ENCODE results near the gene PRKCE. TPM values are rescaled to one million over a fixed set of nuclear protein-coding genes. Genes with fewer than 3 reads are reported as not detected.

Gene PRKCE
- total and polyA plus RNA-seq, 2 donors (not counting 1 experiment from before 2014, with no cell fraction given): 23.6 to 271 TPM

GRCh38 chr2:46193356-46193755, 541.9 kb downstream of the PRKCE start:
- Histone ChIP-seq H3K9ac (ENCODE audit: low read length) (no peak overlapping the region), H3K79me2 (ENCODE audit: control insufficient read depth, insufficient read depth, low read length) (no peaks in the 10 kb centered on the region), H3K36me3 (replicated peaks in 1 of 2; ENCODE audit: control extremely low read depth in 1 of 2, control insufficient read depth in 1 of 2, extremely low read depth in 1 of 2, insufficient read depth in 2 of 2, low read length in 1 of 2) (no peaks in the 10 kb centered on the region), H3K9me3 (ENCODE audit: control extremely low read depth in 1 of 3, control insufficient read depth in 2 of 3, insufficient read depth in 1 of 3, low read length in 2 of 3) (peaks cover 0 to 2% (median 0%) of the 10 kb centered on the region in 3 donors), H2AFZ (ENCODE audit: insufficient read depth, low read depth, low read length, poor library complexity, severe bottlenecking) (no peak overlapping the region), H3K27me3 (replicated peaks in 1 of 4; ENCODE audit: control extremely low read depth in 1 of 4, control insufficient read depth in 3 of 4, insufficient read depth in 4 of 4, low read length in 3 of 4) (no peaks in the 10 kb centered on the region), H4K20me1 (ENCODE audit: control insufficient read depth, insufficient read depth, low read length, poor library complexity, severe bottlenecking) (no peaks in the 10 kb centered on the region), H3K4me3 (ENCODE audit: control extremely low read depth in 1 of 5, extremely low read depth in 1 of 5, insufficient read depth in 1 of 5, low read depth in 2 of 5, low read length in 4 of 5) (no peak overlapping the region), H3K4me2 (replicated peaks; ENCODE audit: low read depth, low read length, poor library complexity, severe bottlenecking) (no peak overlapping the region), H3K4me1 (ENCODE audit: control insufficient read depth in 2 of 2, insufficient read depth in 2 of 2, low read length in 2 of 2) (no peaks in the 10 kb centered on the region), H3K27ac (ENCODE audit: low read length in 2 of 2) (no peak overlapping the region)
- no peak overlapping the region for H3K4me3 Mint-ChIP-seq
- no peaks in the 10 kb centered on the region for H3K9me3 Mint-ChIP-seq (ENCODE audit: insufficient read depth)
- intact Hi-C loops (cut with micrococcal nuclease): no loop called here
- no peak for ATAC-seq (ENCODE audit: low read depth)
- POLR2A ChIA-PET: no interaction called here
- DNase-seq: no peak
- CTCF ChIA-PET: no interaction called here
- H3K27ac Mint-ChIP-seq: no peak overlapping the region
- 85% methylated on average over 4 of the region's 4 CpGs for WGBS (ENCODE audit: insufficient coverage)
- no peak for TF ChIP-seq EZH2 (IDR thresholded peaks at IDR 0.05; ENCODE audit: borderline replicate concordance, insufficient read depth, low read depth, low read length, poor library complexity, severe bottlenecking)
- TF ChIP-seq CTCF (IDR thresholded peaks at IDR 0.05): no peak
- no peaks in the 10 kb centered on the region for H3K27me3 Mint-ChIP-seq
- H3K4me1 Mint-ChIP-seq: no peaks in the 10 kb centered on the region

GRCh38 chr2:46193855-46194254, 542.4 kb downstream of the PRKCE start:
- H3K4me3 ChIP-seq (ENCODE audit: control extremely low read depth in 1 of 5, extremely low read depth in 1 of 5, insufficient read depth in 1 of 5, low read depth in 2 of 5, low read length in 4 of 5): no peak overlapping the region
- H4K20me1 ChIP-seq (ENCODE audit: control insufficient read depth, insufficient read depth, low read length, poor library complexity, severe bottlenecking): no peaks in the 10 kb centered on the region
- no peak overlapping the region for H3K27ac Mint-ChIP-seq
- H3K9me3 Mint-ChIP-seq (ENCODE audit: insufficient read depth): no peaks in the 10 kb centered on the region
- ChIA-PET POLR2A (no interaction called here), CTCF (no interaction called here)
- no peaks in the 10 kb centered on the region for H3K4me1 ChIP-seq (ENCODE audit: control insufficient read depth in 2 of 2, insufficient read depth in 2 of 2, low read length in 2 of 2)
- no peaks in the 10 kb centered on the region for H3K4me1 Mint-ChIP-seq
- H3K27me3 ChIP-seq (replicated peaks in 1 of 4; ENCODE audit: control extremely low read depth in 1 of 4, control insufficient read depth in 3 of 4, insufficient read depth in 4 of 4, low read length in 3 of 4): no peaks in the 10 kb centered on the region
- H2AFZ ChIP-seq (ENCODE audit: insufficient read depth, low read depth, low read length, poor library complexity, severe bottlenecking): no peak overlapping the region
- peaks cover 0 to 2% (median 0%) of the 10 kb centered on the region in 3 donors for H3K9me3 ChIP-seq (ENCODE audit: control extremely low read depth in 1 of 3, control insufficient read depth in 2 of 3, insufficient read depth in 1 of 3, low read length in 2 of 3)
- no peak overlapping the region for H3K4me3 Mint-ChIP-seq
- TF ChIP-seq EZH2 (IDR thresholded peaks at IDR 0.05; ENCODE audit: borderline replicate concordance, insufficient read depth, low read depth, low read length, poor library complexity, severe bottlenecking) (no peak), CTCF (IDR thresholded peaks at IDR 0.05) (no peak)
- H3K27me3 Mint-ChIP-seq: no peaks in the 10 kb centered on the region
- H3K9ac ChIP-seq (ENCODE audit: low read length): no peak overlapping the region
- H3K4me2 ChIP-seq (replicated peaks; ENCODE audit: low read depth, low read length, poor library complexity, severe bottlenecking): no peak overlapping the region
- H3K79me2 ChIP-seq (ENCODE audit: control insufficient read depth, insufficient read depth, low read length): no peaks in the 10 kb centered on the region
- no peaks in the 10 kb centered on the region for H3K36me3 ChIP-seq (replicated peaks in 1 of 2; ENCODE audit: control extremely low read depth in 1 of 2, control insufficient read depth in 1 of 2, extremely low read depth in 1 of 2, insufficient read depth in 2 of 2, low read length in 1 of 2)
- H3K27ac ChIP-seq (ENCODE audit: low read length in 2 of 2): no peak overlapping the region
- 90% methylated on average over 2 of the region's 3 CpGs for WGBS (ENCODE audit: insufficient coverage)
- ATAC-seq (ENCODE audit: low read depth) (no peak), DNase-seq (no peak)
- intact Hi-C loops (cut with micrococcal nuclease): no loop called here
